ENCODE measurements around the gene AQP4.
A peak's percentile ranks its signal among the peaks of the same experiment; 100 is the strongest.

The AQP4 gene

GRCh38 chr18:26832302-26832701, 33.2 kb downstream of the AQP4 start:
- no peak for DNase-seq

GRCh38 chr18:26827581-26827980, 37.9 kb downstream of the AQP4 start:
- no peak for DNase-seq

- DNase-seq, result no peak
Measured at GRCh38 chr18:26826656-26827235, 38.8 kb downstream of the AQP4 start.

- DNase-seq, result no peak
Measured at GRCh38 chr18:26821181-26821580, 44.3 kb downstream of the AQP4 start.

GRCh38 chr18:26819046-26819445, 46.5 kb downstream of the AQP4 start:
- DNase-seq, result no peak

- no peak for DNase-seq
Measured at GRCh38 chr18:26818461-26818860, 47.0 kb downstream of the AQP4 start.

GRCh38 chr18:26813043-26813442, 52.5 kb downstream of the AQP4 start:
- peak; percentile 70 for DNase-seq

- no peak for DNase-seq
Measured at GRCh38 chr18:26812462-26812861, 53.0 kb downstream of the AQP4 start.

GRCh38 chr18:26809346-26809745, 56.2 kb downstream of the AQP4 start:
- DNase-seq, result no peak

GRCh38 chr18:26806224-26806623, 59.3 kb downstream of the AQP4 start:
- no peak for DNase-seq

GRCh38 chr18:26804519-26804918, 61.0 kb downstream of the AQP4 start:
- DNase-seq, result peak; percentile 47

- peak; percentile 21 for DNase-seq
Measured at GRCh38 chr18:26803643-26804042, 61.9 kb downstream of the AQP4 start.

GRCh38 chr18:26802330-26803200, 62.9 kb downstream of the AQP4 start:
- DNase-seq, result no peak

All from OCI-M1 (cell line).